Left renal cortex interstitium (tissue), 4 donors: Measurements from ENCODE around the gene IRX4. TPM values are rescaled to one million over a fixed set of nuclear protein-coding genes. Genes with fewer than 3 reads are reported as not detected.

Experiments used
- DNase-seq, 4 donors: peaks; one replicate each; pipeline ENCODE4 v3.0.0-alpha.2; 2013; ENCODE audit warnings: low read depth in 4 of 4, low spot score in 2 of 4, missing footprints in 1 of 4
- polyA plus RNA-seq, 4 donors: library from polyadenylated mRNA; unstranded; fragments of 120-200 nt; gene quantifications; one replicate each; pipeline ENCODE4 v1.2.1, GENCODE V29; 2013; ENCODE audit not compliant: insufficient read length in 4 of 4

IRX4 gene
- under 1 TPM; 0.40 to 0.86 (median 0.55) TPM for polyA plus RNA-seq

GRCh38 chr5:1882337-1883119, at the start of gene IRX4:
TSS of gene IRX4 (minus strand) at chr5:1882925. CDS start at chr5:1882647, 278 bp downstream.
- DNase-seq: no peak

- no peak for DNase-seq
Observed at GRCh38 chr5:1931604-1932231, 49.0 kb upstream of the IRX4 start.

GRCh38 chr5:1930880-1931603, 48.3 kb upstream of the IRX4 start:
- peak in 1 of 4 donors; percentile 21 for DNase-seq

- DNase-seq: no peak
Observed at GRCh38 chr5:1930501-1930879, 47.8 kb upstream of the IRX4 start.

GRCh38 chr5:1929108-1929991, 46.6 kb upstream of the IRX4 start:
- no peak for DNase-seq

- no peak for DNase-seq
Observed at GRCh38 chr5:1926471-1927341, 44.0 kb upstream of the IRX4 start.

- no peak for DNase-seq
Observed at GRCh38 chr5:1926071-1926440, 43.3 kb upstream of the IRX4 start.

- DNase-seq: no peak
Observed at GRCh38 chr5:1925111-1926070, 42.7 kb upstream of the IRX4 start.

- DNase-seq: no peak
Observed at GRCh38 chr5:1923766-1924165, 41.0 kb upstream of the IRX4 start.

- DNase-seq: no peak
Observed at GRCh38 chr5:1923341-1923740, 40.6 kb upstream of the IRX4 start.

- no peak for DNase-seq
Observed at GRCh38 chr5:1921711-1922110, 39.0 kb upstream of the IRX4 start.

- no peak for DNase-seq
Observed at GRCh38 chr5:1919750-1920149, 37.0 kb upstream of the IRX4 start.

- no peak for DNase-seq
Observed at GRCh38 chr5:1919209-1919566, 36.5 kb upstream of the IRX4 start.

GRCh38 chr5:1918488-1919208, 35.9 kb upstream of the IRX4 start:
- no peak for DNase-seq

- DNase-seq: no peak
Observed at GRCh38 chr5:1917830-1918487, 35.2 kb upstream of the IRX4 start.

- DNase-seq: no peak
Observed at GRCh38 chr5:1916041-1917001, 33.6 kb upstream of the IRX4 start.
